C4-2B (cell line): Measurements from ENCODE around the gene TPPP.

Experiments used
- H3K27ac ChIP-seq: fragments of 450-650 bp; 2 replicates; pipeline ENCODE4 v1.5.1; 2017
- CTCF ChIP-seq: fragments of 450-650 bp; conservative IDR thresholded peaks from 2 replicates; pipeline ENCODE4 v1.5.1; 2017; ENCODE audit warnings: mild to moderate bottlenecking
- ZFX ChIP-seq: fragments of 450-650 bp; IDR thresholded peaks from 2 replicates; pipeline ENCODE4 v1.6.1; 2017

Gene TPPP

GRCh38 chr5:624951-625230 lies 68.3 kb downstream of the TPPP start:
- H3K27ac ChIP-seq = no peak overlapping the region
- no peak for TF ChIP-seq CTCF
- TF ChIP-seq ZFX = no peak

- H3K27ac ChIP-seq = no peak overlapping the region
- TF ChIP-seq ZFX (no peak), CTCF (no peak)
Measured at GRCh38 chr5:624118-624950, 68.8 kb downstream of the TPPP start.

GRCh38 chr5:623531-623930 lies 69.6 kb downstream of the TPPP start:
- TF ChIP-seq CTCF (no peak), ZFX (no peak)
- no peak overlapping the region for H3K27ac ChIP-seq

- TF ChIP-seq CTCF = no peak
- no peak for TF ChIP-seq ZFX
- H3K27ac ChIP-seq = no peak overlapping the region
Measured at GRCh38 chr5:622946-623522, 70.1 kb downstream of the TPPP start.

- TF ChIP-seq CTCF (no peak), ZFX (no peak)
Measured at GRCh38 chr5:622359-622758, 70.8 kb downstream of the TPPP start.

GRCh38 chr5:621341-621761 lies 71.8 kb downstream of the TPPP start:
- TF ChIP-seq ZFX = no peak
- TF ChIP-seq CTCF = no peak
- no peak overlapping the region for H3K27ac ChIP-seq

More at GRCh38 chr5:622359-622758, 70.8 kb downstream of the TPPP start:
- H3K27ac ChIP-seq = no peak overlapping the region

- no peak for TF ChIP-seq ZFX
- no peak for TF ChIP-seq CTCF
- no peak overlapping the region for H3K27ac ChIP-seq
Measured at GRCh38 chr5:620586-621180, 72.5 kb downstream of the TPPP start.
